Mesothelial cell of epicardium (in vitro differentiated cells): ENCODE data around the gene ENO4. TPM values are rescaled to one million over a fixed set of nuclear protein-coding genes. Genes with fewer than 3 reads are reported as not detected.

Experiments used
- DNase-seq, 2 experiments: peaks; one replicate each; pipeline ENCODE4 v3.0.0; 2021; ENCODE audit warnings: low spot score in 2 of 2; ENCODE audit not compliant: unreplicated experiment in 2 of 2
- H3K27ac Mint-ChIP-seq: 2 replicates; pipeline ENCODE4 v1.8.0; 2021; ENCODE audit warnings: mixed read lengths
- H3K27me3 Mint-ChIP-seq: 2 replicates; pipeline ENCODE4 v1.8.0; 2021; ENCODE audit warnings: low read depth, mixed read lengths
- H3K36me3 Mint-ChIP-seq: 2 replicates; pipeline ENCODE4 v1.8.0; 2021; ENCODE audit warnings: mixed read lengths
- H3K4me1 Mint-ChIP-seq: 2 replicates; pipeline ENCODE4 v1.8.0; 2021; ENCODE audit warnings: mixed read lengths
- H3K4me3 Mint-ChIP-seq: 2 replicates; pipeline ENCODE4 v1.8.0; 2021; ENCODE audit warnings: mild to moderate bottlenecking, moderate library complexity, mixed read lengths
- H3K9me3 Mint-ChIP-seq: 2 replicates; pipeline ENCODE4 v1.8.0; 2021; ENCODE audit warnings: mixed read lengths
- CTCF ChIP-seq: fragments of 200-600 bp; sonication (generic); IDR thresholded peaks from one replicate; pipeline ENCODE4 v1.5.0; 2021; ENCODE audit warnings: antibody characterized with exemption; ENCODE audit not compliant: unreplicated experiment
- total RNA-seq: library from RNA; stranded (reverse); gene quantifications from 3 replicates; pipeline ENCODE4 v1.2.1, GENCODE V29; 2021

The ENO4 gene
- total RNA-seq, 1 donor from 2014 or later: 2.6 TPM

- Mint-ChIP-seq H3K4me1 (peaks cover 11% of the 10 kb centered on the region), H3K36me3 (peaks cover 2% of the 10 kb centered on the region), H3K27me3 (no peaks in the 10 kb centered on the region), H3K27ac (peak overlapping the region; percentile 36), H3K9me3 (no peaks in the 10 kb centered on the region), H3K4me3 (no peak overlapping the region)
- DNase-seq: no peak
- TF ChIP-seq CTCF: no peak
These were observed 58.1 kb downstream of the ENO4 start for GRCh38 chr10:116907245-116907987.

- peaks cover 4% of the 10 kb centered on the region for H3K36me3 Mint-ChIP-seq
- no peak overlapping the region for H3K4me3 Mint-ChIP-seq
- H3K4me1 Mint-ChIP-seq: peaks cover 11% of the 10 kb centered on the region
- no peaks in the 10 kb centered on the region for H3K27me3 Mint-ChIP-seq
- no peak for DNase-seq
- no peak overlapping the region for H3K27ac Mint-ChIP-seq
- TF ChIP-seq CTCF: no peak
- H3K9me3 Mint-ChIP-seq: no peaks in the 10 kb centered on the region
These were observed 60.0 kb downstream of the ENO4 start for GRCh38 chr10:116909307-116909706.

- no peaks in the 10 kb centered on the region for H3K9me3 Mint-ChIP-seq
- no peak overlapping the region for H3K27ac Mint-ChIP-seq
- H3K36me3 Mint-ChIP-seq: peaks cover 11% of the 10 kb centered on the region
- TF ChIP-seq CTCF: no peak
- no peak for DNase-seq
- H3K4me3 Mint-ChIP-seq: no peak overlapping the region
- peaks cover 11% of the 10 kb centered on the region for H3K4me1 Mint-ChIP-seq
- H3K27me3 Mint-ChIP-seq: no peaks in the 10 kb centered on the region
These were observed 61.6 kb downstream of the ENO4 start for GRCh38 chr10:116910910-116911309.

GRCh38 chr10:116912162-116912561 lies 62.9 kb downstream of the ENO4 start:
- Mint-ChIP-seq H3K9me3 (no peaks in the 10 kb centered on the region), H3K4me1 (peaks cover 7% of the 10 kb centered on the region), H3K27me3 (no peaks in the 10 kb centered on the region), H3K4me3 (no peak overlapping the region), H3K27ac (no peak overlapping the region), H3K36me3 (peaks cover 11% of the 10 kb centered on the region)
- no peak for DNase-seq
- no peak for TF ChIP-seq CTCF

- Mint-ChIP-seq H3K9me3 (no peaks in the 10 kb centered on the region), H3K4me1 (no peaks in the 10 kb centered on the region), H3K36me3 (peaks cover 13% of the 10 kb centered on the region), H3K4me3 (no peak overlapping the region), H3K27me3 (no peaks in the 10 kb centered on the region), H3K27ac (no peak overlapping the region)
- no peak for DNase-seq
- TF ChIP-seq CTCF: no peak
These were observed 64.4 kb downstream of the ENO4 start for GRCh38 chr10:116913695-116914094.
